Measurements from ENCODE around the gene PRKN. TPM values are rescaled to one million over a fixed set of nuclear protein-coding genes. Genes with fewer than 3 reads are reported as not detected.
"Not testable (repeated sequence)": the region's sequence is repeated elsewhere in the genome, so short reads cannot be mapped to it uniquely, and the experiment has no call there.

Gene PRKN
- total RNA-seq, 4 donors from 2014 or later = 5.2 to 121 (median 6.9) TPM

- H3K27ac ChIP-seq = no peak overlapping the region
- H3K9me3 ChIP-seq = no peaks in the 10 kb centered on the region
- H3K4me1 ChIP-seq = no peaks in the 10 kb centered on the region
- H3K27me3 ChIP-seq = no peaks in the 10 kb centered on the region
- H3K4me3 ChIP-seq (replicated peaks in 1 of 3) = no peak overlapping the region
- H3K36me3 ChIP-seq = no peaks in the 10 kb centered on the region
- WGBS, 2 donors = 78 to 83% methylated on average over 9 of the region's 9 CpGs
- TF ChIP-seq CTCF (IDR thresholded peaks at IDR 0.05) = no peak
- TF ChIP-seq POLR2A (IDR thresholded peaks at IDR 0.05) = no peak
- intact Hi-C loops (cut with DNase I) = no loop called here
- no peak for DNase-seq
These were observed 195.1 kb downstream of the PRKN start for GRCh38 chr6:162532283-162533008.

- 67 to 82% methylated on average over 4 of the region's 4 CpGs for WGBS, 2 donors
- H3K27me3 ChIP-seq; H3K27ac ChIP-seq; H3K9me3 ChIP-seq; H3K36me3 ChIP-seq; H3K4me1 ChIP-seq; intact Hi-C loops (cut with DNase I); DNase-seq; H3K4me3 ChIP-seq (replicated peaks in 1 of 3): not testable (repeated sequence)
These were observed 196.2 kb downstream of the PRKN start for GRCh38 chr6:162531391-162531790.

- H3K27ac ChIP-seq = no peak overlapping the region
- TF ChIP-seq CTCF (IDR thresholded peaks at IDR 0.05) = no peak
- TF ChIP-seq POLR2A (IDR thresholded peaks at IDR 0.05) = no peak
- no peaks in the 10 kb centered on the region for H3K27me3 ChIP-seq
- intact Hi-C loops (cut with DNase I) = no loop called here
- 74 to 83% methylated on average over 6 of the region's 6 CpGs for WGBS, 2 donors
- no peaks in the 10 kb centered on the region for H3K4me1 ChIP-seq
- no peak for DNase-seq
- H3K9me3 ChIP-seq = no peaks in the 10 kb centered on the region
- H3K36me3 ChIP-seq = no peaks in the 10 kb centered on the region
- no peak overlapping the region for H3K4me3 ChIP-seq (replicated peaks in 1 of 3)
These were observed 199.0 kb downstream of the PRKN start for GRCh38 chr6:162528538-162528937.

- Histone ChIP-seq H3K4me3 (replicated peaks in 1 of 3) (no peak overlapping the region), H3K9me3 (no peaks in the 10 kb centered on the region), H3K27me3 (no peaks in the 10 kb centered on the region), H3K36me3 (no peaks in the 10 kb centered on the region), H3K4me1 (no peaks in the 10 kb centered on the region), H3K27ac (no peak overlapping the region)
- DNase-seq = no peak
- WGBS, 2 donors = 79 to 80% methylated on average over 7 of the region's 7 CpGs
- intact Hi-C loops (cut with DNase I) = no loop called here
- no peak for TF ChIP-seq POLR2A (IDR thresholded peaks at IDR 0.05)
- no peak for TF ChIP-seq CTCF (IDR thresholded peaks at IDR 0.05)
These were observed 200.6 kb downstream of the PRKN start for GRCh38 chr6:162526960-162527359.

- DNase-seq = no peak
- 88 to 93% methylated on average over 6 of the region's 6 CpGs for WGBS, 2 donors
- no peaks in the 10 kb centered on the region for H3K36me3 ChIP-seq
These were observed 202.4 kb downstream of the PRKN start for GRCh38 chr6:162525181-162525580.

More at GRCh38 chr6:162525181-162525580, 202.4 kb downstream of the PRKN start:
- no peak overlapping the region for H3K27ac ChIP-seq
- intact Hi-C loops (cut with DNase I) = no loop called here
- H3K4me1 ChIP-seq = no peaks in the 10 kb centered on the region
- H3K4me3 ChIP-seq (replicated peaks in 1 of 3) = no peak overlapping the region
- no peaks in the 10 kb centered on the region for H3K9me3 ChIP-seq
- TF ChIP-seq CTCF (IDR thresholded peaks at IDR 0.05) (no peak), POLR2A (IDR thresholded peaks at IDR 0.05) (no peak)
- H3K27me3 ChIP-seq = no peaks in the 10 kb centered on the region

All from thyroid gland (tissue), 4 donors.